Measurements from ENCODE around the gene KRT86.

KRT86 gene

DNA sequence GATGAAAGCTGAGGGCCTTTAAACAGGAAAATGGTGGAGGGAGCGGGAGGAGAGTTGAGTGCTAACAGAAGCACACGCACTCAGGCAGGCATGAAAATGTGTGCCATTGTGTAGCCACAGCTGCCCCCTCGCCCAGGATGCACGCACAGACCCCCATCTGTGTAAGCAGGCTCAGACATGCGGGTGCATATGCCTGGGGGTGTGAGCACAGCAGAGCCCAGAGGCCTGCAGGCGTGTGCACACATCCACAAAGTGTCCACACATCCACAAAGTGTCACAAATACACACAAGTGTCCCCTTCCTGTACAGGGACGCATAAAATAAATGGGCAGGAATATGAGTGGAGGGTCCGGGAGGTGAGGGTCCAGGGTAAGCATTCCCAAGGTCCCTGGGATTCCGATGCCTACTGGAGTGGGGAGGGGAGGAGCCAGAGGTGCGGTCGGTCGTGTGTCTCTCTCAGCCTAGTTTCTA lies 42.2 kb upstream of the KRT86 start:
- Histone ChIP-seq H2AFZ (ENCODE audit: low read depth, low read length, severe bottlenecking) (no peak overlapping the region), H3F3A (ENCODE audit: insufficient read depth) (no peaks in the 10 kb centered on the region), H3K79me2 (ENCODE audit: insufficient read depth, low read length) (no peaks in the 10 kb centered on the region), H3K36me3 (ENCODE audit: low read length) (no peaks in the 10 kb centered on the region), H3K4me3 (ENCODE audit: insufficient read depth, low read length, poor library complexity, severe bottlenecking) (no peak overlapping the region), H3K27me3 (ENCODE audit: low read length) (no peaks in the 10 kb centered on the region; the same call in 1 of the 2 replicates), H3K9ac (ENCODE audit: low read length) (no peak overlapping the region), H3K9me3 (ENCODE audit: insufficient read depth, low read length) (no peaks in the 10 kb centered on the region), H3K4me2 (ENCODE audit: low read depth, low read length, poor library complexity, severe bottlenecking) (no peak overlapping the region), H3K9me2 (replicated peaks; ENCODE audit: insufficient read depth, low read length) (no peaks in the 10 kb centered on the region), H4K20me1 (ENCODE audit: low read depth, low read length) (no peaks in the 10 kb centered on the region), H3K27ac (ENCODE audit: low read depth, low read length) (no peak overlapping the region)
- no peak for TF ChIP-seq EZH2phosphoT487 (conservative IDR thresholded peaks at IDR 0.05; ENCODE audit: low read length)
- TF ChIP-seq, protein P1, sequence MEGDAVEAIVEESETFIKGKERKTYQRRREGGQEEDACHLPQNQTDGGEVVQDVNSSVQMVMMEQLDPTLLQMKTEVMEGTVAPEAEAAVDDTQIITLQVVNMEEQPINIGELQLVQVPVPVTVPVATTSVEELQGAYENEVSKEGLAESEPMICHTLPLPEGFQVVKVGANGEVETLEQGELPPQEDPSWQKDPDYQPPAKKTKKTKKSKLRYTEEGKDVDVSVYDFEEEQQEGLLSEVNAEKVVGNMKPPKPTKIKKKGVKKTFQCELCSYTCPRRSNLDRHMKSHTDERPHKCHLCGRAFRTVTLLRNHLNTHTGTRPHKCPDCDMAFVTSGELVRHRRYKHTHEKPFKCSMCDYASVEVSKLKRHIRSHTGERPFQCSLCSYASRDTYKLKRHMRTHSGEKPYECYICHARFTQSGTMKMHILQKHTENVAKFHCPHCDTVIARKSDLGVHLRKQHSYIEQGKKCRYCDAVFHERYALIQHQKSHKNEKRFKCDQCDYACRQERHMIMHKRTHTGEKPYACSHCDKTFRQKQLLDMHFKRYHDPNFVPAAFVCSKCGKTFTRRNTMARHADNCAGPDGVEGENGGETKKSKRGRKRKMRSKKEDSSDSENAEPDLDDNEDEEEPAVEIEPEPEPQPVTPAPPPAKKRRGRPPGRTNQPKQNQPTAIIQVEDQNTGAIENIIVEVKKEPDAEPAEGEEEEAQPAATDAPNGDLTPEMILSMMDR (IDR thresholded peaks at IDR 0.05; ENCODE audit: insufficient read depth, low read length, poor library complexity, severe bottlenecking): no peak

DNA sequence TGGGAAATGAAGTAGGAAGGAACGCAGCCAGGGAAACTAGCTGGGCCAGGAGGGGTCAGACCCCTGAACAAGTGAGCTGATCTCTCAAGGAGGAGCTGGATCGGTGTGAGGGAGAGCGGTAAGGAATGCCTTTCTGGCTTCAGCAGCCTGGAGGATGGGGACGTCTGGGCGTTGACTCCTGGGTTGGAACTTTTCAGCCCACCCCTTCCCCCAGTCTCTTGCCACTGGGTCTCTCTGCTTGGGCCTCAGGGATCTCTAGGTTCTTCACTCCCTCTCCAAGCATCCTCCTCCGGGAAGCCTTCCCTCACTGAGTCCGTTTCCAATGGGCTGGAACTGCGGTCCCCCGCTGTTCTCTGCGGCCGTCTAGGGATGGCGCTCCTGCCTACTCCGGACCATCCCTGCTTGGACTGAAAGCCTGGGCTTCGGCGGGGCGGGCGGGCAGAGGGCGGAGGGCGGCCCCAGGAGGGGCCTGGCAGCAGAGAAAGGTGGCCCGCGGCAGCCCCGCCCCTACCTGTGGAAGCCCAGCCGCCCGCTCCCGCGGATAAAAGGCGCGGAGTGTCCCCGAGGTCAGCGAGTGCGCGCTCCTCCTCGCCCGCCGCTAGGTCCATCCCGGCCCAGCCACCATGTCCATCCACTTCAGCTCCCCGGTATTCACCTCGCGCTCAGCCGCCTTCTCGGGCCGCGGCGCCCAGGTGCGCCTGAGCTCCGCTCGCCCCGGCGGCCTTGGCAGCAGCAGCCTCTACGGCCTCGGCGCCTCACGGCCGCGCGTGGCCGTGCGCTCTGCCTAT lies 41.6 kb upstream of the KRT86 start, which contains the start of gene KRT7:
Gene KRT7 (plus strand): TSS at position 570 of the 788 bp plus-strand sequence. CDS start 54 bp downstream, at position 624.
- H3F3A ChIP-seq (ENCODE audit: insufficient read depth): no peaks in the 10 kb centered on the region
- no peak within 1 kb of the TSS for H3K9ac ChIP-seq (ENCODE audit: low read length)
- H3K9me3 ChIP-seq (ENCODE audit: insufficient read depth, low read length): no peaks in the 10 kb centered on the region
- H3K27ac ChIP-seq (ENCODE audit: low read depth, low read length): no peak within 1 kb of the TSS
- H2AFZ ChIP-seq (ENCODE audit: low read depth, low read length, severe bottlenecking): no peak within 1 kb of the TSS
- H3K79me2 ChIP-seq (ENCODE audit: insufficient read depth, low read length): no peaks in the 10 kb centered on the region
- no peaks in the 10 kb centered on the region for H3K9me2 ChIP-seq (replicated peaks; ENCODE audit: insufficient read depth, low read length)
- H3K36me3 ChIP-seq (ENCODE audit: low read length): no peaks in the 10 kb centered on the region
- H3K4me3 ChIP-seq (ENCODE audit: insufficient read depth, low read length, poor library complexity, severe bottlenecking): no peak within 1 kb of the TSS
- TF ChIP-seq, protein P1 (IDR thresholded peaks at IDR 0.05; ENCODE audit: insufficient read depth, low read length, poor library complexity, severe bottlenecking): no peak
- no peak for TF ChIP-seq EZH2phosphoT487 (conservative IDR thresholded peaks at IDR 0.05; ENCODE audit: low read length)
- H3K27me3 ChIP-seq (ENCODE audit: low read length): no peaks in the 10 kb centered on the region; the same call in 1 of the 2 replicates
- no peaks in the 10 kb centered on the region for H4K20me1 ChIP-seq (ENCODE audit: low read depth, low read length)
- H3K4me2 ChIP-seq (ENCODE audit: low read depth, low read length, poor library complexity, severe bottlenecking): no peak within 1 kb of the TSS

DNA sequence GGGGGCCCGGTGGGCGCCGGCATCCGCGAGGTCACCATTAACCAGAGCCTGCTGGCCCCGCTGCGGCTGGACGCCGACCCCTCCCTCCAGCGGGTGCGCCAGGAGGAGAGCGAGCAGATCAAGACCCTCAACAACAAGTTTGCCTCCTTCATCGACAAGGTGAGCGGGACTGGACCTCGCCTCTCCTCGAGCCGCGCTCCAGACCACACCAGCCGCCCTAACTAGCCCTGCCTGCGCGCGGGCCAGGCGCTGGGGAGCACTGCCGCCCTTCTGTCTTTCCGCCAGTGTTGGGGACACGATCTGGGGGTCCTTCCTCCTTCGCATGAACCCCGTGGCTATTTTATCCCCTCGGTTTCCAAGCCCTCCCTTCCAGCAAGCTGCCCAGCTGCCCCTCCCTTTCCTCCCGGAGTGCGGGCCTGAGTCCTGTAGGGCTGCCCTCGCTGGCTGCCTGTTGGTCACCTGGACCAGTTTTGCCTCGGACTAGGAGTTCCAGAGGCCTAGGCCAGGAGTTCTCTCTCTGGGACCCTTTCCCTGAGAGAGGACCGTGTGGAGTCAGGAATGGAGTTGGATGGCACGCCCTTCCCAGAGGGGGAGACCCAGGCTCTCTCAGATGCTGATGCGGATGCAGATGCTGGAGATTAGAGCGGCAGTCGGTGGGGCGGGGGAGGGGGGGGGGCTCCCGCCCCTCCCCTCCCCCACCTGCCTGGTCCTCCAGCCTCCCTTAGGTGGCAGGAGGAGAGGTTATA lies 40.8 kb upstream of the KRT86 start:
- H3K9me2 ChIP-seq (replicated peaks; ENCODE audit: insufficient read depth, low read length): no peaks in the 10 kb centered on the region
- no peak overlapping the region for H3K4me2 ChIP-seq (ENCODE audit: low read depth, low read length, poor library complexity, severe bottlenecking)
- H3K79me2 ChIP-seq (ENCODE audit: insufficient read depth, low read length): no peaks in the 10 kb centered on the region
- no peak overlapping the region for H2AFZ ChIP-seq (ENCODE audit: low read depth, low read length, severe bottlenecking)
- H3K36me3 ChIP-seq (ENCODE audit: low read length): no peaks in the 10 kb centered on the region
- H4K20me1 ChIP-seq (ENCODE audit: low read depth, low read length): no peaks in the 10 kb centered on the region
- no peaks in the 10 kb centered on the region for H3K9me3 ChIP-seq (ENCODE audit: insufficient read depth, low read length)
- H3K27me3 ChIP-seq (ENCODE audit: low read length): no peaks in the 10 kb centered on the region; the same call in 1 of the 2 replicates
- no peak overlapping the region for H3K27ac ChIP-seq (ENCODE audit: low read depth, low read length)
- TF ChIP-seq, protein P1 (IDR thresholded peaks at IDR 0.05; ENCODE audit: insufficient read depth, low read length, poor library complexity, severe bottlenecking): no peak
- TF ChIP-seq EZH2phosphoT487 (conservative IDR thresholded peaks at IDR 0.05; ENCODE audit: low read length): no peak
- H3K9ac ChIP-seq (ENCODE audit: low read length): no peak overlapping the region
- H3K4me3 ChIP-seq (ENCODE audit: insufficient read depth, low read length, poor library complexity, severe bottlenecking): no peak overlapping the region
- H3F3A ChIP-seq (ENCODE audit: insufficient read depth): no peaks in the 10 kb centered on the region

Measured in SU-DHL-6 (cell line).